ENCODE results near the gene RASSF3.
"Not testable (repeated sequence)": the region's sequence is repeated elsewhere in the genome, so short reads cannot be mapped to it uniquely, and the experiment has no call there.

RASSF3 gene

GRCh38 chr12:64582114-64582513, 28.2 kb upstream of the RASSF3 start:
- no peak for TF ChIP-seq POLR2A (IDR thresholded peaks at IDR 0.05; ENCODE audit: low read depth, low read length)
- no peak for DNase-seq (ENCODE audit: insufficient read length, low spot score)
- FAIRE-seq = no peak

- no peak for TF ChIP-seq POLR2A (IDR thresholded peaks at IDR 0.05; ENCODE audit: low read depth, low read length)
- DNase-seq (ENCODE audit: insufficient read length, low spot score) = no peak
- no peak for FAIRE-seq
Observed at GRCh38 chr12:64582862-64583261, 27.4 kb upstream of the RASSF3 start.

GRCh38 chr12:64583395-64583770, 26.9 kb upstream of the RASSF3 start:
- DNase-seq (ENCODE audit: insufficient read length, low spot score); FAIRE-seq: not testable (repeated sequence)

GRCh38 chr12:64583771-64584421, 26.4 kb upstream of the RASSF3 start:
- DNase-seq (ENCODE audit: insufficient read length, low spot score) = no peak
- FAIRE-seq = no peak
- no peak for TF ChIP-seq POLR2A (IDR thresholded peaks at IDR 0.05; ENCODE audit: low read depth, low read length)

- TF ChIP-seq POLR2A (IDR thresholded peaks at IDR 0.05; ENCODE audit: low read depth, low read length) = no peak
- DNase-seq (ENCODE audit: insufficient read length, low spot score) (no peak), FAIRE-seq (no peak)
Observed at GRCh38 chr12:64585104-64585503, 25.2 kb upstream of the RASSF3 start.

GRCh38 chr12:64587447-64587846, 22.8 kb upstream of the RASSF3 start:
- no peak for DNase-seq (ENCODE audit: insufficient read length, low spot score)
- no peak for TF ChIP-seq POLR2A (IDR thresholded peaks at IDR 0.05; ENCODE audit: low read depth, low read length)
- no peak for FAIRE-seq

- no peak for TF ChIP-seq POLR2A (IDR thresholded peaks at IDR 0.05; ENCODE audit: low read depth, low read length)
- FAIRE-seq (no peak), DNase-seq (ENCODE audit: insufficient read length, low spot score) (no peak)
Observed at GRCh38 chr12:64590183-64590582, 20.1 kb upstream of the RASSF3 start.

GRCh38 chr12:64595863-64596793, 14.2 kb upstream of the RASSF3 start:
- FAIRE-seq (no peak), DNase-seq (ENCODE audit: insufficient read length, low spot score) (no peak)
- TF ChIP-seq POLR2A (IDR thresholded peaks at IDR 0.05; ENCODE audit: low read depth, low read length) = no peak

GRCh38 chr12:64598831-64599230, 11.5 kb upstream of the RASSF3 start:
- DNase-seq (ENCODE audit: insufficient read length, low spot score) = no peak
- TF ChIP-seq POLR2A (IDR thresholded peaks at IDR 0.05; ENCODE audit: low read depth, low read length) = no peak
- FAIRE-seq = no peak

GRCh38 chr12:64600164-64600561, 10.1 kb upstream of the RASSF3 start:
- DNase-seq (ENCODE audit: insufficient read length, low spot score) = no peak
- no peak for TF ChIP-seq POLR2A (IDR thresholded peaks at IDR 0.05; ENCODE audit: low read depth, low read length)

GRCh38 chr12:64603183-64603841, 7.0 kb upstream of the RASSF3 start:
- DNase-seq (ENCODE audit: insufficient read length, low spot score) (no peak), FAIRE-seq (no peak)
- TF ChIP-seq POLR2A (IDR thresholded peaks at IDR 0.05; ENCODE audit: low read depth, low read length) = no peak

More at GRCh38 chr12:64600164-64600561, 10.1 kb upstream of the RASSF3 start:
- FAIRE-seq = no peak

- FAIRE-seq (peak; percentile 80), DNase-seq (ENCODE audit: insufficient read length, low spot score) (peak; percentile 79)
- no peak for TF ChIP-seq POLR2A (IDR thresholded peaks at IDR 0.05; ENCODE audit: low read depth, low read length)
Observed at GRCh38 chr12:64608901-64609535, 1.3 kb upstream of the RASSF3 start.

- TF ChIP-seq POLR2A (IDR thresholded peaks at IDR 0.05; ENCODE audit: low read depth, low read length) = no peak
- DNase-seq (ENCODE audit: insufficient read length, low spot score) (no peak), FAIRE-seq (no peak)
Observed at GRCh38 chr12:64609536-64610078, 688 bp upstream of the RASSF3 start.

Data from H54 (cell line).